A549 (cell line): Measurements from ENCODE around the gene BMPR2.

Experiments used
- CBX8 ChIP-seq: fragments of 200-600 bp; sonication (generic); IDR thresholded peaks from 2 replicates; pipeline ENCODE4 v1.6.1; 2016
- CEBPB ChIP-seq, 2 experiments: fragments of >200 bp in 1 of 2; sonication (Bioruptor Twin) in 1 of 2; formaldehyde crosslinking in 1 of 2; IDR thresholded peaks; 2 replicates each; pipeline ENCODE4 v1.6.1; 2012 to 2016
- HDAC2 ChIP-seq: fragments of 200-600 bp; sonication (generic); IDR thresholded peaks from 2 replicates; pipeline ENCODE4 v1.6.1; 2016
- HOXB13 ChIP-seq: fragments of 250-450 bp; sonication (Bioruptor Pico); IDR thresholded peaks from 2 replicates; pipeline ENCODE4 v1.5.0; 2020; ENCODE audit warnings: low read depth, mild to moderate bottlenecking, moderate library complexity
- MAZ ChIP-seq: fragments of 150-350 bp; IDR thresholded peaks from 2 replicates; pipeline ENCODE4 v1.6.1; 2014; ENCODE audit warnings: antibody characterized with exemption, low read depth, low read length, borderline replicate concordance
- POLR2A ChIP-seq: IDR thresholded peaks from 2 replicates; pipeline ENCODE4 v1.6.1; 2012; ENCODE audit warnings: mild to moderate bottlenecking, low read length
- RAD21 ChIP-seq, 2 experiments: fragments of >200 bp in 1 of 2; sonication (Bioruptor Twin) in 1 of 2; formaldehyde crosslinking in 1 of 2; IDR thresholded peaks in 1 of 2; conservative IDR thresholded peaks in 1 of 2; 2 replicates in 1 of 2; 3 replicates in 1 of 2; pipeline ENCODE4 v1.6.1; 2012 to 2018; ENCODE audit warnings: inconsistent platforms in 1 of 2
- RCOR1 ChIP-seq: fragments of 150-350 bp; IDR thresholded peaks from 2 replicates; pipeline ENCODE4 v1.6.1; 2014; ENCODE audit warnings: antibody characterized with exemption, low read length, low read depth
- SMC3 ChIP-seq: fragments of >200 bp; sonication (Bioruptor Twin); formaldehyde crosslinking; IDR thresholded peaks from 3 replicates; pipeline ENCODE4 v1.6.1; 2018; ENCODE audit warnings: inconsistent platforms
- SREBF2 ChIP-seq: fragments of 450-650 bp; IDR thresholded peaks from 2 replicates; pipeline ENCODE4 v1.6.1; 2014; ENCODE audit warnings: mild to moderate bottlenecking, moderate library complexity
- ZNF302 ChIP-seq: fragments of 250-450 bp; sonication (Bioruptor Pico); IDR thresholded peaks from 2 replicates; pipeline ENCODE4 v1.9.0; 2021; ENCODE audit warnings: inconsistent platforms, mild to moderate bottlenecking, moderate library complexity
- TF ChIP-seq, protein P1 (sequence below): fragments of >200 bp; sonication (Bioruptor Twin); formaldehyde crosslinking; IDR thresholded peaks from 3 replicates; pipeline ENCODE4 v1.5.1; 2016

- TF ChIP-seq POLR2A (no peak), HDAC2 (no peak), HOXB13 (CRISPR knock-in tag) (no peak), MAZ (no peak), RCOR1 (no peak), ZNF302 (CRISPR knock-in tag) (no peak), SREBF2 (no peak), SMC3 (no peak), RAD21 (conservative IDR thresholded peaks at IDR 0.05 in 1 of 2, IDR thresholded peaks at IDR 0.05 in 1 of 2) (no peak), CBX8 (no peak), CEBPB (IDR thresholded peaks at IDR 0.05) (no peak)
- TF ChIP-seq, protein P1, sequence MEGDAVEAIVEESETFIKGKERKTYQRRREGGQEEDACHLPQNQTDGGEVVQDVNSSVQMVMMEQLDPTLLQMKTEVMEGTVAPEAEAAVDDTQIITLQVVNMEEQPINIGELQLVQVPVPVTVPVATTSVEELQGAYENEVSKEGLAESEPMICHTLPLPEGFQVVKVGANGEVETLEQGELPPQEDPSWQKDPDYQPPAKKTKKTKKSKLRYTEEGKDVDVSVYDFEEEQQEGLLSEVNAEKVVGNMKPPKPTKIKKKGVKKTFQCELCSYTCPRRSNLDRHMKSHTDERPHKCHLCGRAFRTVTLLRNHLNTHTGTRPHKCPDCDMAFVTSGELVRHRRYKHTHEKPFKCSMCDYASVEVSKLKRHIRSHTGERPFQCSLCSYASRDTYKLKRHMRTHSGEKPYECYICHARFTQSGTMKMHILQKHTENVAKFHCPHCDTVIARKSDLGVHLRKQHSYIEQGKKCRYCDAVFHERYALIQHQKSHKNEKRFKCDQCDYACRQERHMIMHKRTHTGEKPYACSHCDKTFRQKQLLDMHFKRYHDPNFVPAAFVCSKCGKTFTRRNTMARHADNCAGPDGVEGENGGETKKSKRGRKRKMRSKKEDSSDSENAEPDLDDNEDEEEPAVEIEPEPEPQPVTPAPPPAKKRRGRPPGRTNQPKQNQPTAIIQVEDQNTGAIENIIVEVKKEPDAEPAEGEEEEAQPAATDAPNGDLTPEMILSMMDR, result no peak
Observed at GRCh38 chr2:202373490-202373889, 2.6 kb upstream of the BMPR2 start.
